HEK293T (cell line): ENCODE measurements around the gene FOXO1.

Experiments
- ARNT ChIP-seq: fragments of 450-650 bp; IDR thresholded peaks from 2 replicates; pipeline ENCODE4 v1.6.1; 2017; ENCODE audit warnings: mild to moderate bottlenecking
- BHLHE40 ChIP-seq: fragments of 450-650 bp; IDR thresholded peaks from 2 replicates; pipeline ENCODE4 v1.6.1; 2016; ENCODE audit warnings: mild to moderate bottlenecking, moderate library complexity, borderline replicate concordance
- CTBP1 ChIP-seq: fragments of 450-650 bp; IDR thresholded peaks from 2 replicates; pipeline ENCODE4 v1.6.1; 2016; ENCODE audit warnings: borderline replicate concordance
- ELF4 ChIP-seq: fragments of 450-650 bp; IDR thresholded peaks from 2 replicates; pipeline ENCODE4 v1.6.1; 2017; ENCODE audit warnings: antibody characterized with exemption
- FOXK2 ChIP-seq: fragments of 450-650 bp; IDR thresholded peaks from 2 replicates; pipeline ENCODE4 v1.6.1; 2016; ENCODE audit warnings: mild to moderate bottlenecking
- FOXM1 ChIP-seq: fragments of 450-650 bp; IDR thresholded peaks from 2 replicates; pipeline ENCODE4 v1.6.1; 2017; ENCODE audit warnings: mild to moderate bottlenecking, borderline replicate concordance
- HDGF ChIP-seq: fragments of 450-650 bp; IDR thresholded peaks from 2 replicates; pipeline ENCODE4 v1.6.1; 2017; ENCODE audit warnings: antibody characterized with exemption, borderline replicate concordance
- L3MBTL2 ChIP-seq: fragments of 450-650 bp; conservative IDR thresholded peaks from 2 replicates; pipeline ENCODE4 v1.6.1; 2016; ENCODE audit warnings: mild to moderate bottlenecking
- LEF1 ChIP-seq: fragments of 450-650 bp; IDR thresholded peaks from 2 replicates; pipeline ENCODE4 v1.6.1; 2017; ENCODE audit warnings: mild to moderate bottlenecking, borderline replicate concordance
- NFRKB ChIP-seq: fragments of 450-650 bp; IDR thresholded peaks from 2 replicates; pipeline ENCODE4 v1.6.1; 2016; ENCODE audit warnings: mild to moderate bottlenecking, moderate library complexity
- PKNOX1 ChIP-seq: fragments of 450-650 bp; IDR thresholded peaks from 2 replicates; pipeline ENCODE4 v1.6.1; 2016
- SP1 ChIP-seq: fragments of 450-650 bp; IDR thresholded peaks from 2 replicates; pipeline ENCODE4 v1.6.1; 2017
- SUZ12 ChIP-seq: fragments of 450-650 bp; IDR thresholded peaks from 2 replicates; pipeline ENCODE4 v1.6.1; 2016; ENCODE audit warnings: mild to moderate bottlenecking
- TARDBP ChIP-seq: fragments of 450-650 bp; IDR thresholded peaks from 2 replicates; pipeline ENCODE4 v1.6.1; 2016

DNA sequence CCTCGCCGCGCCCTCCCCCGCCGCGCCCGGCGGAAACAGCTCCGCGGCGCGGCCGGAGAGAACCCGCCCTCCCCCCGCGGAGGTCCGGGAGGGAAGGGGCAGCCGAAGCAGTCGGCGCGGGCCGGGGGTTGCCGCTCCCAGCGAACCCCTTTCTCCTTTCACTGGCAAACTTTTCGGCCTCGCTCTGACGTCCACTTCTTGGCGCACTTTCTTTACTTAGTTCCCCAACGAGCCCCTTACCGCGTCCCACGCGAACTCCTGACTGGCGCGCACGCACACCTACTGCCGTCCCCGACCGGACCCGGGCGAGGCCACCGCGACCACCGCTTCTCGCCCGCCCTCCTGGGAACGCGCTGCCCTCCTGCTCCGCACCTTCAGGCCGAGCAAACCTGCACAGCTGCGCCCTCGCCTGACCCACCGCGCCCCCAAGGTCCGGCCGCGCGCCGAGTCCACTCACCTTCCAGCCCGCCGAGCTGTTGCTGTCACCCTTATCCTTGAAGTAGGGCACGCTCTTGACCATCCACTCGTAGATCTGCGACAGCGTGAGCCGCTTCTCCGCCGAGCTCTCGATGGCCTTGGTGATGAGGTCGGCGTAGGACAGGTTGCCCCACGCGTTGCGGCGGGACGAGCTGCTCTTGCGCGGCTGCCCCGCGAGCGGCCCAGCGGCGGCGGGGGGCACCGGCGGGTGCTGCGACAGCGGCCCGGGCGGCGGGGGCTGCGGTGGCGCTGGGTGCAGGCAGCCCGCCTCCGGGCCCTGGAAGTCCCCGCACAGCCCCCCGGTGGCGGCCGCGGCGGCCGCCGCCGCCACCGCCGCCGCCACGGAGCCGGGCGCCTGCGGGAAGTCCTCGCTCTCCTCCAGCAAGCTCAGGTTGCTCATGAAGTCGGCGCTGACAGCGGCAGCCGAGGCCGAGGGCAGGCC lies 1.1 kb downstream of the FOXO1 start:
- TF ChIP-seq L3MBTL2 (peak; percentile 23), CTBP1 (no peak), TARDBP (no peak), SP1 (no peak), FOXM1 (no peak), HDGF (no peak), NFRKB (no peak), ARNT (no peak), FOXK2 (no peak), LEF1 (no peak), BHLHE40 (no peak), SUZ12 (no peak), ELF4 (no peak), PKNOX1 (no peak)
